HAP-1 (cell line): ENCODE results near the gene CNTNAP2.

Experiments used
- DNase-seq, 2 experiments: peaks; one replicate each; pipeline ENCODE4 v3.0.0-alpha.2; 2016 to 2020; ENCODE audit warnings: low spot score in 2 of 2
- H3K27me3 ChIP-seq: fragments of 250-450 bp; sonication (Bioruptor Pico); 2 replicates; pipeline ENCODE4 v1.5.1; 2020; ENCODE audit warnings: low read depth, mild to moderate bottlenecking, moderate library complexity
- H3K36me3 ChIP-seq: fragments of 250-450 bp; sonication (Bioruptor Pico); replicated peaks from 2 replicates; pipeline ENCODE4 v1.5.1; 2020; ENCODE audit warnings: mild to moderate bottlenecking
- H3K4me1 ChIP-seq: fragments of 250-450 bp; sonication (Bioruptor Pico); 2 replicates; pipeline ENCODE4 v1.5.1; 2020; ENCODE audit warnings: mild to moderate bottlenecking
- H3K4me3 ChIP-seq: fragments of 250-450 bp; sonication (Bioruptor Pico); 2 replicates; pipeline ENCODE4 v1.5.1; 2020; ENCODE audit warnings: mild to moderate bottlenecking, moderate library complexity
- H3K9me3 ChIP-seq: fragments of 250-450 bp; sonication (Bioruptor Pico); 2 replicates; pipeline ENCODE4 v1.5.1; 2020; ENCODE audit warnings: mild to moderate bottlenecking, moderate library complexity
- in situ Hi-C: fragments of 300-500 bp; cut with MboI; formaldehyde crosslinking; loops from 3 replicates; pipeline ENCODE4 v1.14.3; 2020; ENCODE audit warnings: low sequenced_read_pairs, inconsistent platforms, mixed read lengths

The CNTNAP2 gene

DNA sequence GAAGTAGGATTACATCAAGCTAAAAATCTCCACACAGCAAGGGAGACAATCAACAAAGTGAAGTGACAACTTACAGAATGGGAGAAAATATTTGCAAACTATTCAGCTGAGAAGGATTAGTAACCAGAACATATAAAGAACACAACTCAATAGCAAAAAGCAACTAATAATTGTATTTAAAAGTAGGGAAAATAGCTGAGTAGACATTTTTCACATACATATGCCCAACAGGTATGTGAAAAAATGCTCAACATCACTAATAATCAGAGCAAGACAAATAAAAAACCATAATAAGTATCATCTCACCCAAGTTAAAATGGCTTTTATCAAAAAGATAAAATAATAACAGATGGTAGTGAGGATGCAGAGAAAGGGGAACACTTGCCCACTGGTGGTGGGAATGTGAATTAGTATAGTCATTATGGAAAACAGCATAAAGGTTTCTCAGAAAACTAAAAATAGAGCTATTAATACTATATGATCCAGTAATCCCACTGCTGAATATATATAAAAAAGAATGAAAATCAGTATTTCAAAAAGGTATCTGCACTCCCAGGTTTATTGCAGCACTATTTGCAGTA is 1689.5 kb downstream of the CNTNAP2 start:
- Histone ChIP-seq H3K36me3 (no peaks in the 10 kb centered on the region; the same call in 1 of the 2 replicates), H3K4me1 (no peaks in the 10 kb centered on the region), H3K9me3 (no peaks in the 10 kb centered on the region), H3K4me3 (no peak overlapping the region), H3K27me3 (no peaks in the 10 kb centered on the region)
- in situ Hi-C loops = no loop called here
- DNase-seq = no peak

DNA sequence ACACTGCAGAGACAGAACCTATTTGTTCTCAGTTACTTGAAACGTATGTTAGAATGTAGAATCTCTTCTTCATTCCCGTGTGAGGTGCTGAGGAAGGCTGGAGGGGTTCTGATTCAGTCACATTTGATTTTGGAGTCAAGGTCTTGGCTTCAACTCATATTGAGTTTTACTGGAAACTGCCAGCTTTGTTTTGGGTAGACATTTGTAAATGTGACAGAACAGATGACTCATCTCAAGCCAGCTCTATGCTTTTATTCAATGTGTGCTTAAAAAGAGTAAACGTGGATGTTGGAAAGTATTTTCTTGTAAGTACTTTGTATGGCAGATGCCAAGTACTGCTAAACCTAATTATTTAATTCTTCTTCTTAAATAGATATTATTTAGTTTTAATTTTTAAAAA is 1693.2 kb downstream of the CNTNAP2 start:
- no peak for DNase-seq
- in situ Hi-C loops = no loop called here
- H3K9me3 ChIP-seq = no peaks in the 10 kb centered on the region
- H3K27me3 ChIP-seq = no peaks in the 10 kb centered on the region
- H3K4me3 ChIP-seq = no peak overlapping the region
- H3K36me3 ChIP-seq = no peaks in the 10 kb centered on the region; the same call in 1 of the 2 replicates
- no peaks in the 10 kb centered on the region; the same call in 1 of the 2 replicates for H3K4me1 ChIP-seq

DNA sequence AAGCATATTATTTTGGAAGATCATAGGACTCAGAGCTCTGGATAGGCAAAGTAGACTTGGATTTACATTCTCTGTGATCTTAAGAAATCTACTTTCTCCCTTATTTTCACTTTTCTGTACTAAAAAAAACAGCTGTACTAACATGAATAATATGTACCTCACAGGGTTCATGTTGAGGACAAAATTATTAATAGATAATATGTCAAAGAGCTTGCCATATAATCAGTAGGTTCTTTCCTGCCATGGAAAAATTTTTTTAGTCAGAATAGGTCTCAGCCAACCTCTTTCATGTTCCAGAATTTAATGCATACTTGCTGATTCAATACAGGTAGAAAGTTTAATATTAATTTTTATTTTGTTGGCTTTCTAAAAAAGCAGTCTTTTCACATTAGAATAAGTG is 1693.7 kb downstream of the CNTNAP2 start:
- in situ Hi-C loops = no loop called here
- no peak overlapping the region for H3K4me3 ChIP-seq
- no peaks in the 10 kb centered on the region for H3K27me3 ChIP-seq
- DNase-seq = no peak
- H3K4me1 ChIP-seq = no peaks in the 10 kb centered on the region; the same call in 1 of the 2 replicates
- no peaks in the 10 kb centered on the region for H3K9me3 ChIP-seq
- no peaks in the 10 kb centered on the region; the same call in 1 of the 2 replicates for H3K36me3 ChIP-seq

DNA sequence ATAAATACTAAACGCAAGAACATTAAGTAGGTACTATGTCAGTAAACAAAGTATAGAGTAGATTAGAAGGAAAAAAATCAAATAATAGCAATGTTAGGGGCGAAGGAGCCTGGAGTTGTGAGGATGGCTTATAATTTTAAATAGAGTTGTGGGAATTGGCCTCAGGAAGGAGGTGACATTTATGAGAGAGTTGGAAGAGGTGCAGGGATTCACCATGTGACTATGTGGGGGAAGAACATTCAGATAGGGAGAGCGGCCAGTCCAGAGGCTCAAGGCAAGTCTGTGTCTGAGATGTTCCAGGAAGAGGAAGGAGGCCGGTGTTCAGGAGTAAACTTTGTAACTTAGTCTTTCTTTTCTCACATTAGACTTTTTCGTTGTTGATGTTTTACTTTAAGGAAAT is 1695.3 kb downstream of the CNTNAP2 start:
- H3K9me3 ChIP-seq = no peaks in the 10 kb centered on the region
- H3K27me3 ChIP-seq = no peaks in the 10 kb centered on the region
- no peaks in the 10 kb centered on the region; the same call in 1 of the 2 replicates for H3K4me1 ChIP-seq
- H3K4me3 ChIP-seq = no peak overlapping the region
- DNase-seq = no peak
- H3K36me3 ChIP-seq = no peaks in the 10 kb centered on the region
- in situ Hi-C loops = no loop called here

DNA sequence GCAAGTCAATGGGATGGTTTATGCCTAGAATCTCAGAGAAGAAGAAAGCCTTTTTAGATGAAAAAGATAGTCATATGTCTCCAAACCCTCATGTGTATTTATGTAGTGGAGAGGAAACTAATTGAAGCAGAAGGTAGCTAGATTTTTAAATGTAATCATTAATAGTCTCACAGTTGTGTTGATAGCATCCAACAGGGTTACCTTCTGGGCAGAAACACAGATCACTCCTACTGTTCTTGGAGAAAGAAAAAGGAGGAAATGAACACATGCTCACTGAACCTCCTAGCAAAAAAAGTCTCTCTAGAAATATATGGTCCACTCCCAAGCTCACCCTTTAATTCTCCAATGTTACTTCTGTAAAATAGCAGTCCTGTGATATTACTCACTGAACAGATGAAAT is 1696.7 kb downstream of the CNTNAP2 start:
- H3K27me3 ChIP-seq = no peaks in the 10 kb centered on the region
- H3K36me3 ChIP-seq = no peaks in the 10 kb centered on the region
- no peaks in the 10 kb centered on the region; the same call in 1 of the 2 replicates for H3K4me1 ChIP-seq
- DNase-seq = no peak
- H3K4me3 ChIP-seq = no peak overlapping the region
- H3K9me3 ChIP-seq = no peaks in the 10 kb centered on the region
- in situ Hi-C loops = no loop called here

DNA sequence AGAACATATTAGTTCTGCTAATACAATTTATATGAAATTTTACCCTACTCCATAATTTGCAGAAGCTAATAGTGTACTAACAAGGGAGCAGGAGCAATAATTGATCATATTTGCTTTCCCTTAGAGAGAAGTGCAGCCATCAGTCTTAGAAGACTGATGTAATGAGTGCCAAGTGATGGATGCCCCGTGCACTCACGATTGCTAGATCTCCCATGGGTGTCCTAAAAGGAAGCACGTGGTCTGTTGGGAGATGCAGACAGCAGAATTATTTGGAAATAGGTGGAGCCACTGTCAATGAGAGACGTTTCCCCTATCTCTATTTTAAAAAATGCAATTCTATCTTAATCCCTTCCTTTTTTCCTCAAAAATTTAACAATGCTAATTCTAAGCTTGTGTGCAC is 1701.7 kb downstream of the CNTNAP2 start:
- in situ Hi-C loops = no loop called here

DNA sequence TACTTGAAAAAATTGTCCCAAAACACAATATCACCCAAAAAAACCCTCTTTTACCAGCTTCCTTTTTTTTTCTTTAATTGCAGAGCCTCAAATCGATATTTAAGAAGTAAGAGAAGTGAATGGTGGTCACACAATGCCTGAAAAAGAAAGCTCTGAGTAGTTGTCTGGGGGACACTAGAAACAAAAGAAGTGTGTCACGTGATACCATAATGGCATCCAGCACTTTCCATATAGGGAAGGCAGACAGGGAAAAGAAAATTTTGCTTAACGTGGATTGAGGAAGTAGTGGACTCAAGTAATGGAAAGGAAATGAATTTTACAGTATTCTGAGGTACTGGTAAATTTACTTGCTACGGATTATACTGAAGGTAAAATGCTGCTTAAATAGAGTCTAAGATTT is 1708.1 kb downstream of the CNTNAP2 start:
- Histone ChIP-seq H3K27me3 (no peaks in the 10 kb centered on the region), H3K4me3 (no peak overlapping the region), H3K4me1 (no peaks in the 10 kb centered on the region), H3K36me3 (no peaks in the 10 kb centered on the region), H3K9me3 (no peaks in the 10 kb centered on the region)
- no peak for DNase-seq
- in situ Hi-C loops = no loop called here

More for the DNA sequence above, 1701.7 kb downstream of the CNTNAP2 start:
- DNase-seq = no peak
- no peaks in the 10 kb centered on the region; the same call in 1 of the 2 replicates for H3K4me1 ChIP-seq
- H3K4me3 ChIP-seq = no peak overlapping the region
- no peaks in the 10 kb centered on the region for H3K36me3 ChIP-seq
- no peaks in the 10 kb centered on the region for H3K9me3 ChIP-seq
- H3K27me3 ChIP-seq = no peaks in the 10 kb centered on the region

DNA sequence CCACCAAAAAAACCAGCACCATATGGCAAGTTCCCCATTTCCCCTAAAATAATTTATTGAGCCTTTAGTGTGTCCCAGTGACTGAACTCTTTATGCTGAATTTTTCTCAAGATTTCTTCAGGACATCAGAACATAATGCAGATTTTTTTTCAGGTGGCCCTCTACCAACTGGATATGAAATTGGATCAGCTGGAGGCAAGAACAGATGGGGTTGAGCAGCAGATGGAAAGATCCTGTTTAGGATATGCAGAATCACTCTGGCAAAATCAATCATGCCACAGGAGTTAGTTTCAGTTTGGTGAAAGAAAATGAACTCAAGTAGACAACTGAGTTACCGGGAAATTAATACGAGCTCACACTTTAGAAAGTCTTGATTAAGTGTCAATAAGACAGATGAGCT is 1712.4 kb downstream of the CNTNAP2 start:
- no peak for DNase-seq
- H3K36me3 ChIP-seq = no peaks in the 10 kb centered on the region
- in situ Hi-C loops = no loop called here
- H3K4me3 ChIP-seq = no peak overlapping the region
- no peaks in the 10 kb centered on the region for H3K27me3 ChIP-seq
- no peaks in the 10 kb centered on the region for H3K4me1 ChIP-seq
- H3K9me3 ChIP-seq = no peaks in the 10 kb centered on the region

DNA sequence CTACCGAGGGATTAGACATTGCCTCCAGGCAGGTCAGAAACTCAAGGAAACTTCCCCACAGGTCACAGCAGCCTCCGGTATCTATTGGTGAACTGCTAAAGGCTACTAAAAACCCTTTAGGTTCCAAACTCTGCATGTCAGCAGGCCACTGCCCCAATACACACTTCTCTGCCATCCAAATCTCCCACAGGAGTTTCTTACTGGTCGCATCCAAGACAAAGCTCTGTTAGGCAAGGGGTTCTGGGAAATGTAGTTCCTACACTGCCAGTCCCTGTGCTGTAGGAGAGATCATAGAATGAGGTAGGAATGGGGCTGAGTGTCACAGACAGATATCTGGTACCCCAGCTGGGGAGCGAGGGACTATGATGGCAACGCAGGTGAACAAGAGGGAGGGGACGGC is 1717.0 kb downstream of the CNTNAP2 start:
- H3K36me3 ChIP-seq = no peaks in the 10 kb centered on the region
- H3K4me1 ChIP-seq = no peaks in the 10 kb centered on the region
- in situ Hi-C loops = no loop called here
- no peaks in the 10 kb centered on the region for H3K9me3 ChIP-seq
- no peaks in the 10 kb centered on the region for H3K27me3 ChIP-seq
- peak in 1 of 2 experiments; percentile 11 for DNase-seq
- H3K4me3 ChIP-seq = no peak overlapping the region

DNA sequence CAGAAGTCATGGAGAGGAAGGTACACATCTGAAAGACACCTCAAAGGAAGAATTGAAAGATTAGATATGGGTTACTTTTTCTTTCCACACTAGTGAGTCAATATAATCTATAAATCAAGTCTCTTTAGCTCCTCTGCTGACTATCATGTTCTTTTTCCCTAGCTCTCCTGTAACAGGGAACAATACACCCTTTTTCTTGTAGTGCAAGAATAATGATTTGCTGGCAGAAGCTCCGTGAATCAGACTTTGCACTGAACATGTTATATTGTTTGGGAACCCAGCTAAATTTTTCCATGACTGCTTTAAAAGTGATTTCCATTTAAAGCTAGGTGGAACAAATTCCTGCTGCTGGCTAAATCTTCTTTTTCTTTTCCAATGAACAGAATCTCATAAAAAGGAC is 1717.4 kb downstream of the CNTNAP2 start:
- DNase-seq = no peak
- no peaks in the 10 kb centered on the region for H3K4me1 ChIP-seq
- H3K36me3 ChIP-seq = no peaks in the 10 kb centered on the region
- no peaks in the 10 kb centered on the region for H3K27me3 ChIP-seq
- no peak overlapping the region for H3K4me3 ChIP-seq
- in situ Hi-C loops = no loop called here
- H3K9me3 ChIP-seq = no peaks in the 10 kb centered on the region

DNA sequence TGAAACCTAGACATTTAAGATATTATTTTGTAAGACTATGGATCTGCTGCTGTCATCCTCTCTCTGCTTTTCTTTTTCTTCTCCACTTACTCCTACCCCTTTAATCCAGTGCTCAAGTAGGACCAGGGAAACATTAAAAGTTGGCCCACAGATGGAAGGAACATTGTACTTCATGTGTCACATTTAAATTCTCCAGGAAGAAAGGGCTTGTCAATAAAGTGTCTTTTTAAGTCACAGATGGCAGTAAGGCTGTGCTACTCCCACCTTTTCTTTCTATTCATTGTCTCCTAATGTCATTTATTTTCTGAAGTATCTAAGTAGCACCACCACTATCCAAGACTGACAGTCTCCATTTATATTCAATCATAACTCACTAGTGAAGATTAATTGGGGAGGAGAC is 1736.2 kb downstream of the CNTNAP2 start:
- H3K36me3 ChIP-seq = no peaks in the 10 kb centered on the region
- in situ Hi-C loops = no loop called here
- no peaks in the 10 kb centered on the region for H3K4me1 ChIP-seq
- H3K9me3 ChIP-seq = no peaks in the 10 kb centered on the region
- DNase-seq = no peak
- H3K4me3 ChIP-seq = no peak overlapping the region
- H3K27me3 ChIP-seq = no peaks in the 10 kb centered on the region

DNA sequence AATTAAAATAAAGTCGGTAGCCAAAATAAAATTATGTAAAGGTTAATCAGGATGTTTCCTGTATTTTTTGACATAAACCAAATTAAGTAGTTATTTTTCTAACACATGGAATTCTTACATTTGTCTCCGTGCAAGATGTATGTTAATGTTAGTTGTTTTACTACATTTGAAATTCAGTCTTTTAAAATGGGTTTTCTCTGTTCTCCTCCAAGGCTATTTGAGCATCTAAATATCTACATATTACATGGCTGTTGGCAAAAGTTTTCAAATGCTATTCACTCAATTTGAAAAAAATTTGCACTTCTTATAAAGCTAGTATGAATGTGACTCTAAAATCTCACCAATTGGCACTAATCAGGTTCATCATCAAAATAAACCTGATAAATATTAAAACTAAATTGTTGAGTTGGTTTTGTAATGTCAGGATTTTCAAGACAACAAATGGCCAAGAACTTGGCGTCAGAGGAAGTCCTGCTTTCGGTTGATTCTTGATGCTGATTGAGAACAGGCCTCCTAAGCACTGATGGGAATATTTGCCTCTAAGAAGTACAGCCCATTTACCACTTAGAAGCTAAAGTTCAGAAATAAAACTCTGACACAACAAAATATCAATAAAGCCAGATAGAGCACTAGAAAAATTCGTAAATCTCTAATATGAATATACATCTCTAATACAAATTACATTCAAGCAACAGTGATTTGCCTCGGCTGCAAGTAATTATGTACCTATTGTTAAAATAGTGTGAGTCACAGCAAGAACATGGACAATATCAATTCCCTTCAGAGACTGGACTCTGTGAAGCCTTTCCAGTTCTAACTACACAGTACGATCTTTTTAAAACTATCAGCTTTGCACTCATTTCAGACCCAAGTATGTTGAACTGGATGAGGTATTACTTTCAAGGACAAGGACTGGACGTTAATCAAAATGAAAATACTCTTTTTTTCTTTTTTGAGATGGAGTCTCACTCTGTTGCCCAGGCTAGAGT is 1740.8 kb downstream of the CNTNAP2 start:
- Histone ChIP-seq H3K36me3 (no peaks in the 10 kb centered on the region), H3K27me3 (no peaks in the 10 kb centered on the region), H3K4me1 (no peaks in the 10 kb centered on the region), H3K9me3 (no peaks in the 10 kb centered on the region), H3K4me3 (no peak overlapping the region)
- in situ Hi-C loops = no loop called here
- DNase-seq = no peak

DNA sequence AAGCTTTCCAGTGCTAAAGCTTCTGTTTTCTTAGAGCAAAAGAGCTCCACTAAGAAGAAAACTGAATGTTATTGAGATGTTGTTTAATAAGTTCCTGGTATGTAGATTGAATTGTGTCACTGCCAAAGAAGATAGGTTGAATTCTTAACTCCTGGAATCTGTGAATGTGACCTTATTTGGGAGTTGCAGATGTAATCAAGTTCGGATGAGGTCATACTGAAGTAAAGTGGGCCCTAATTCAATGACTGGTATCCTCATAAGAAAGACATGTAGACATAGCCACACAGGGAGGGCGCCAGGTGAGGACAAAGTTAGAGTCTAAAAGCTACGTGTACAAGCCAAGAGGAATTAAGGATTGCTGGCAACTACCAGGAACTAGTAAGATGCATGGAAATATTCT is 1741.8 kb downstream of the CNTNAP2 start:
- DNase-seq = no peak
- Histone ChIP-seq H3K27me3 (no peaks in the 10 kb centered on the region), H3K4me1 (no peaks in the 10 kb centered on the region), H3K4me3 (no peak overlapping the region), H3K36me3 (no peaks in the 10 kb centered on the region), H3K9me3 (no peaks in the 10 kb centered on the region)
- in situ Hi-C loops = no loop called here

DNA sequence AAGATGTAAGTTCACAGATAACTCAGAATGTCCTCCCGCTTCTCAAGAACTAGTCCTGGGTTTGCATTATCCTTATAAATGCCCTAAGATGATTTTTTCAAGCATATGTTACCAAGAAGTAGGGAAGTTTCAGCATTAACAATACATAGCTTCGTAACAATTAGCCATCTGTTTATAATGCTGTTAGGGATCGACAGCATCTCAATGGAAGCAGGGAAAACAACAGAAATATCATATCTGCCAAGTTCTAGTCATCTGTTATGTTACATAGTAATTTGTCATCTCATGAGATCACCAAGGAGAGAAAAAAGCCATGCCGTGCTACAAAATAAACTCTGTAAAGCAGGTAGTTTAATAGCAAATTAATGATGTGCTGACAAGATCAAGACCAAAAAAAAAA is 1742.4 kb downstream of the CNTNAP2 start:
- Histone ChIP-seq H3K36me3 (no peaks in the 10 kb centered on the region), H3K9me3 (no peaks in the 10 kb centered on the region), H3K4me3 (no peak overlapping the region), H3K4me1 (no peaks in the 10 kb centered on the region), H3K27me3 (no peaks in the 10 kb centered on the region)
- in situ Hi-C loops = no loop called here
- DNase-seq = no peak
